ENCODE data around the gene KIF20B. TPM values are rescaled to one million over a fixed set of nuclear protein-coding genes. Genes with fewer than 3 reads are reported as not detected.
A peak's percentile ranks its signal among the peaks of the same experiment; 100 is the strongest.

Gene KIF20B
- total RNA-seq, 1 donor from 2014 or later, result 59.2 TPM

GRCh38 chr10:89697946-89698345 is 3.4 kb upstream of the KIF20B start:
- H3K27me3 Mint-ChIP-seq (ENCODE audit: low read depth), result no peaks in the 10 kb centered on the region

GRCh38 chr10:89699581-89700064 is 1.8 kb upstream of the KIF20B start:
- Mint-ChIP-seq H3K4me1 (ENCODE audit: low read depth) (peaks cover 32% of the 10 kb centered on the region), H3K4me3 (ENCODE audit: low read depth) (peak overlapping the region; percentile 37), H3K9me3 (no peaks in the 10 kb centered on the region), H3K27me3 (ENCODE audit: low read depth) (no peaks in the 10 kb centered on the region), H3K27ac (no peak overlapping the region), H3K36me3 (ENCODE audit: low read depth) (peaks cover 11% of the 10 kb centered on the region)
- intact Hi-C loops (cut with micrococcal nuclease), result loop anchor here (5.0 kb wide), 4 partner anchors 38 to 1173 kb away; partner anchors contain the start of genes LIPA and RPP30
- DNase-seq (ENCODE audit: low spot score), result no peak

More at GRCh38 chr10:89697946-89698345, 3.4 kb upstream of the KIF20B start:
- H3K27ac Mint-ChIP-seq, result no peak overlapping the region
- peaks cover 7% of the 10 kb centered on the region for H3K36me3 Mint-ChIP-seq (ENCODE audit: low read depth)
- no peak overlapping the region for H3K4me3 Mint-ChIP-seq (ENCODE audit: low read depth)
- no peaks in the 10 kb centered on the region for H3K9me3 Mint-ChIP-seq
- DNase-seq (ENCODE audit: low spot score), result no peak
- peaks cover 22% of the 10 kb centered on the region for H3K4me1 Mint-ChIP-seq (ENCODE audit: low read depth)
- intact Hi-C loops (cut with micrococcal nuclease), result no loop called here

GRCh38 chr10:89700923-89701241 is 508 bp upstream of the KIF20B start:
- intact Hi-C loops (cut with micrococcal nuclease), result loop anchor here (1.0 to 5.0 kb wide), 7 partner anchors 36 to 1171 kb away; partner anchors contain the start of genes LIPA and RPP30
- Mint-ChIP-seq H3K27ac (peak overlapping the region; percentile 96), H3K27me3 (ENCODE audit: low read depth) (no peaks in the 10 kb centered on the region), H3K4me3 (ENCODE audit: low read depth) (peak overlapping the region; percentile 97), H3K36me3 (ENCODE audit: low read depth) (peaks cover 21% of the 10 kb centered on the region), H3K9me3 (no peaks in the 10 kb centered on the region), H3K4me1 (ENCODE audit: low read depth) (peaks cover 42% of the 10 kb centered on the region)
- no peak for DNase-seq (ENCODE audit: low spot score)

GRCh38 chr10:89702121-89702480 is 711 bp downstream of the KIF20B start:
- Mint-ChIP-seq H3K36me3 (ENCODE audit: low read depth) (peaks cover 31% of the 10 kb centered on the region), H3K9me3 (no peaks in the 10 kb centered on the region), H3K27me3 (ENCODE audit: low read depth) (no peaks in the 10 kb centered on the region), H3K27ac (peak overlapping the region; percentile 96), H3K4me1 (ENCODE audit: low read depth) (peaks cover 52% of the 10 kb centered on the region), H3K4me3 (ENCODE audit: low read depth) (peak overlapping the region; percentile 97)
- peak; percentile 14 for DNase-seq (ENCODE audit: low spot score)
- intact Hi-C loops (cut with micrococcal nuclease), result loop anchor here (5.0 kb wide), 4 partner anchors 35 to 1170 kb away; partner anchors contain the start of genes LIPA and RPP30

- Mint-ChIP-seq H3K27ac (peak overlapping the region; percentile 62), H3K36me3 (ENCODE audit: low read depth) (peaks cover 45% of the 10 kb centered on the region), H3K9me3 (no peaks in the 10 kb centered on the region), H3K4me3 (ENCODE audit: low read depth) (peak overlapping the region; percentile 7), H3K27me3 (ENCODE audit: low read depth) (no peaks in the 10 kb centered on the region), H3K4me1 (ENCODE audit: low read depth) (peaks cover 44% of the 10 kb centered on the region)
- intact Hi-C loops (cut with micrococcal nuclease), result no loop called here
- no peak for DNase-seq (ENCODE audit: low spot score)
Observed at GRCh38 chr10:89705466-89705865, 4.1 kb downstream of the KIF20B start.

GRCh38 chr10:89706011-89706410 is 4.6 kb downstream of the KIF20B start:
- no peaks in the 10 kb centered on the region for H3K27me3 Mint-ChIP-seq (ENCODE audit: low read depth)
- H3K9me3 Mint-ChIP-seq, result no peaks in the 10 kb centered on the region
- peaks cover 43% of the 10 kb centered on the region for H3K4me1 Mint-ChIP-seq (ENCODE audit: low read depth)
- H3K4me3 Mint-ChIP-seq (ENCODE audit: low read depth), result peak overlapping the region; percentile 24
- H3K36me3 Mint-ChIP-seq (ENCODE audit: low read depth), result peaks cover 49% of the 10 kb centered on the region
- intact Hi-C loops (cut with micrococcal nuclease), result no loop called here
- H3K27ac Mint-ChIP-seq, result peak overlapping the region; percentile 59
- no peak for DNase-seq (ENCODE audit: low spot score)

GRCh38 chr10:89707372-89707771 is 6.0 kb downstream of the KIF20B start:
- no peaks in the 10 kb centered on the region for H3K9me3 Mint-ChIP-seq
- no peak for DNase-seq (ENCODE audit: low spot score)
- H3K4me1 Mint-ChIP-seq (ENCODE audit: low read depth), result peaks cover 45% of the 10 kb centered on the region
- peaks cover 59% of the 10 kb centered on the region for H3K36me3 Mint-ChIP-seq (ENCODE audit: low read depth)
- intact Hi-C loops (cut with micrococcal nuclease), result no loop called here
- H3K27ac Mint-ChIP-seq, result no peak overlapping the region
- H3K27me3 Mint-ChIP-seq (ENCODE audit: low read depth), result no peaks in the 10 kb centered on the region
- H3K4me3 Mint-ChIP-seq (ENCODE audit: low read depth), result no peak overlapping the region

GRCh38 chr10:89710753-89711152 is 9.4 kb downstream of the KIF20B start:
- intact Hi-C loops (cut with micrococcal nuclease), result no loop called here
- H3K27me3 Mint-ChIP-seq (ENCODE audit: low read depth), result no peaks in the 10 kb centered on the region
- DNase-seq (ENCODE audit: low spot score), result no peak
- H3K4me3 Mint-ChIP-seq (ENCODE audit: low read depth), result no peak overlapping the region
- peaks cover 60% of the 10 kb centered on the region for H3K36me3 Mint-ChIP-seq (ENCODE audit: low read depth)
- peaks cover 22% of the 10 kb centered on the region for H3K4me1 Mint-ChIP-seq (ENCODE audit: low read depth)
- no peaks in the 10 kb centered on the region for H3K9me3 Mint-ChIP-seq
- H3K27ac Mint-ChIP-seq, result peak overlapping the region; percentile 46

- no peak for DNase-seq (ENCODE audit: low spot score)
- Mint-ChIP-seq H3K4me3 (ENCODE audit: low read depth) (no peak overlapping the region), H3K4me1 (ENCODE audit: low read depth) (peaks cover 28% of the 10 kb centered on the region), H3K27ac (no peak overlapping the region), H3K27me3 (ENCODE audit: low read depth) (no peaks in the 10 kb centered on the region), H3K9me3 (no peaks in the 10 kb centered on the region), H3K36me3 (ENCODE audit: low read depth) (peaks cover 62% of the 10 kb centered on the region)
- intact Hi-C loops (cut with micrococcal nuclease), result loop anchor here (5.0 kb wide), 1 partner anchor 32 kb away; the partner anchor contains the start of gene KIF20B
Observed at GRCh38 chr10:89734616-89735015, 33.2 kb downstream of the KIF20B start.

GRCh38 chr10:89738551-89739209 is 37.3 kb downstream of the KIF20B start:
- no peak for DNase-seq (ENCODE audit: low spot score)
- peaks cover 54% of the 10 kb centered on the region for H3K36me3 Mint-ChIP-seq (ENCODE audit: low read depth)
- H3K4me1 Mint-ChIP-seq (ENCODE audit: low read depth), result peaks cover 33% of the 10 kb centered on the region
- intact Hi-C loops (cut with micrococcal nuclease), result loop anchor here (5.0 kb wide), 1 partner anchor 36 kb away; the partner anchor contains the start of gene KIF20B
- H3K27ac Mint-ChIP-seq, result peak overlapping the region; percentile 84
- H3K4me3 Mint-ChIP-seq (ENCODE audit: low read depth), result peak overlapping the region; percentile 60
- no peaks in the 10 kb centered on the region for H3K27me3 Mint-ChIP-seq (ENCODE audit: low read depth)
- H3K9me3 Mint-ChIP-seq, result no peaks in the 10 kb centered on the region

GRCh38 chr10:89741126-89741762 is 39.9 kb downstream of the KIF20B start:
- H3K4me1 Mint-ChIP-seq (ENCODE audit: low read depth), result peaks cover 36% of the 10 kb centered on the region
- peaks cover 54% of the 10 kb centered on the region for H3K36me3 Mint-ChIP-seq (ENCODE audit: low read depth)

GRCh38 chr10:89744026-89744425 is 42.6 kb downstream of the KIF20B start:
- Mint-ChIP-seq H3K9me3 (no peaks in the 10 kb centered on the region), H3K27ac (no peak overlapping the region), H3K4me1 (ENCODE audit: low read depth) (peaks cover 21% of the 10 kb centered on the region), H3K36me3 (ENCODE audit: low read depth) (peaks cover 56% of the 10 kb centered on the region), H3K4me3 (ENCODE audit: low read depth) (no peak overlapping the region), H3K27me3 (ENCODE audit: low read depth) (no peaks in the 10 kb centered on the region)
- intact Hi-C loops (cut with micrococcal nuclease), result no loop called here
- DNase-seq (ENCODE audit: low spot score), result no peak

More at GRCh38 chr10:89741126-89741762, 39.9 kb downstream of the KIF20B start:
- no peak for DNase-seq (ENCODE audit: low spot score)
- no peaks in the 10 kb centered on the region for H3K9me3 Mint-ChIP-seq
- H3K4me3 Mint-ChIP-seq (ENCODE audit: low read depth), result no peak overlapping the region
- H3K27ac Mint-ChIP-seq, result no peak overlapping the region
- intact Hi-C loops (cut with micrococcal nuclease), result no loop called here
- no peaks in the 10 kb centered on the region for H3K27me3 Mint-ChIP-seq (ENCODE audit: low read depth)

GRCh38 chr10:89745903-89746302 is 44.5 kb downstream of the KIF20B start:
- peaks cover 33% of the 10 kb centered on the region for H3K4me1 Mint-ChIP-seq (ENCODE audit: low read depth)
- no peaks in the 10 kb centered on the region for H3K27me3 Mint-ChIP-seq (ENCODE audit: low read depth)
- no peaks in the 10 kb centered on the region for H3K9me3 Mint-ChIP-seq
- H3K36me3 Mint-ChIP-seq (ENCODE audit: low read depth), result peaks cover 61% of the 10 kb centered on the region
- H3K4me3 Mint-ChIP-seq (ENCODE audit: low read depth), result no peak overlapping the region
- no peak overlapping the region for H3K27ac Mint-ChIP-seq
- intact Hi-C loops (cut with micrococcal nuclease), result no loop called here
- no peak for DNase-seq (ENCODE audit: low spot score)
